Umbilical cord (tissue), 2 donors: Measurements from ENCODE around the gene RCBTB1. TPM values are rescaled to one million over a fixed set of nuclear protein-coding genes. Genes with fewer than 3 reads are reported as not detected.
"Not testable (repeated sequence)": the region's sequence is repeated elsewhere in the genome, so short reads cannot be mapped to it uniquely, and the experiment has no call there.

Source experiments
- DNase-seq: peaks from one replicate; pipeline ENCODE4 v3.0.0-alpha.2; 2015; ENCODE audit warnings: low spot score
- total RNA-seq: library from RNA; depleted of rRNA; stranded (reverse); fragments of >200 nt; gene quantifications from one replicate; pipeline ENCODE4 v1.2.3, GENCODE V29; 2014; ENCODE audit warnings: low replicate concordance; ENCODE audit not compliant: insufficient read depth

RCBTB1 gene
- total RNA-seq = 6.7 TPM

DNA sequence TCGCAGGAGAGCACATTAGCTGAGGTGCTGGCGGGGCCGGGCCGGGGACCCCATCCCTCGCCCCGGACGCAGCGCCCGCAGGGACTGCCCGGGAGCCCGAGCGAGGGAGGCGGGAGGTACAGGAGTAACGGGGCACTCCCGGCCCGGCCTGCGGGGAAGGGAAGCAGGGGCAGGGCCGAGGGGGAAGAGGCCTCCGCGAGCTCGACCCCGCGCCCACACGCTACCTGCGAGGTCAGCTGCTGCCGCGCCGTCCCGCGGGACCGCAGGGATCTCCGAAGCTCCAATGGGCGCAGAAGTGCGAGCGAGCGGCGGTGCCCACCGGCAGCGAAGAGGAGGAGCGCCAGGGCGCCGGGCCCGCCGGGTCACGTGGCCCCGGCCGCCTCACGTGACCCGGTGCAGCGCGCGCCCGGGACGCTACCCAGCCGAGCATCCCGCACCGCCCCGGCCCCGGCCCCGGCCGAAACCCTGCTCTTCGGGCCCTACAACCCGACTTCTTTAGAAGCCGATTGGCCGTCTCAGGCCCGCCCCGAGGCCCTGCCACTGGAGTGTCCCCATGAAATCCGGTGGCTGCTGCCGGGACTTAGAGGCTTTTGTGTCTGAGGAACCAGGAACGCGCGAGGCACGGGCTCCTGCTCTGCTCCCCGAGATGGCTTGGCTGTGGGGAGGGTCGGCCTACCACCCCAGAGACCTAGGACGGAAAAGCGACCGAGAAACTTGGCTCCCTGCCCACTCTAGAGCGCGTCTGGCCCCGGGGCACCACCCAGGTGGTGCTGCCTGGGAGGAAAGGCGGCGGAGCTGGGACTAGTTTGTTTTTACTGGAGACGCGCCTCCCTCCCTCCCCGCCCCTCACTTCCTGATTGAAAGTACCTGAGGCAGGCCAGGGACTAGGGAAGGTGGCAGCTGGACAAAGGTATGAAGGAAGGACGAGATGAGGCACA is at the start of gene RCBTB1:
Gene RCBTB1, minus strand, starts transcription at position 339 of the 938 bp plus-strand sequence. CDS start 18,279 bp downstream, outside the sequence.
- DNase-seq = peak; percentile 75

DNA sequence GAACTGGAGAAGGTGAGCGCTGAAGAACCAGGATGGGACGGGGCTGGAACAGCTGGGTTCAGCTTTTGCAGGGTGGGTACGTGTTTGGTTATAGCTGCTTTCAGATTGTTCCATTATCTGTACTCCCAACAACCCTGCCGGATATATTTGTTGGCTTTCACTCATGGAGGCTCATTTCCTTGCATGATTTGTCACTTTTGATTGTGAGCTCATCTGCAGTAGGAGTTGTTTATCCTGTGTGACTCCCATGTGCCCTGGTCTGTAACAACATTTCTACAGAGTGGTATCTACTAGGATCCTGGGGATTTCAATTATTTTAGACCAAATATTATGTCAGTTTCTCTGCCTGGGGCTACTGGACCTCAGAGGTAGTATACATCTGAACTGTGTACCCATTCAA is 48.4 kb upstream of the RCBTB1 start:
- DNase-seq = no peak

DNA sequence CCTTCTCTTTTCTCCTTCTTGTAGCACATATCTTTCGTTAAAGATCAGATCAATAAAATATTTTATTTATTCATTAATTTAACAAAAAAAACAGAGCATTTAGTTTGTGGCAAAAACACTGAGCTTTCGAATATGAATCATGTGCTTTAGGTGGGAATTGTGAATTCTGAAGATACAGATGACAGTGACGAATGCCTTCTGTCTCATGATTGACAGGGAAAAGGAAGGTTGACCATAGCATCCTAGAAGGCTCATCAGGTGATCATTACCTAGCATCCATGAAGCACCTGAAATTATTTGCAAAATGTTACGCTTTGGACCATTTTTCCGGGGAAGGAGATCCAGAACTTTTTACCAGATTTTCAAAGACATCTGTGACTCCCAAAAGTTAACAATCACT is 46.8 kb upstream of the RCBTB1 start:
- no peak for DNase-seq

DNA sequence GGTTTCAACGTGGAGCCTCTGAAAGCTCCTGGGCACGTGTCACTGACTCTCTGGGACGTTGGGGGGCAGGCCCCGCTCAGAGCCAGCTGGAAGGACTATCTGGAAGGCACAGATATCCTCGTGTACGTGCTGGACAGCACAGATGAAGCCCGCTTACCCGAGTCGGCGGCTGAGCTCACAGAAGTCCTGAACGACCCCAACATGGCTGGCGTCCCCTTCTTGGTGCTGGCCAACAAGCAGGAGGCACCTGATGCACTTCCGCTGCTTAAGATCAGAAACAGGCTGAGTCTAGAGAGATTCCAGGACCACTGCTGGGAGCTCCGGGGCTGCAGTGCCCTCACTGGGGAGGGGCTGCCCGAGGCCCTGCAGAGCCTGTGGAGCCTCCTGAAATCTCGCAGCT is 45.2 kb upstream of the RCBTB1 start:
- DNase-seq = no peak

DNA sequence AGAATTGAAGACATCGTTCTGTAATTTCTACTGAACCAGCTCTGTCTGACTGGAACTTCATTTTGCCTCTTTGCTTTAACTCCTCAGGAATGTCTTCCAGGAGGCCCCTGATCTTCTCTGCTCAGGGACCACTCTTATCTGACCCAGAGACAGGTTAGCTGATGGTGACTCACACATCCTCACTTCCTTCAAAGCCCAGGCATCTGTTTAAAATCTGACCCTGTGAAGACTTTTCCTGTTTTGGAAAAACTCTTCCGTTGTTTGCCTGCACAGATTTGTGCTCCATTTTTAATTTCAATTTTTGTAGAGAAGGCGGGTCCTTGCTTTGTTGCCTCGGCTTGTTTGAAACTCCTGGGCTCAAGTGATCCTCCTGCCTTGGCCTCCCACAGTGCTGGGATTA is 44.6 kb upstream of the RCBTB1 start:
- DNase-seq = no peak

DNA sequence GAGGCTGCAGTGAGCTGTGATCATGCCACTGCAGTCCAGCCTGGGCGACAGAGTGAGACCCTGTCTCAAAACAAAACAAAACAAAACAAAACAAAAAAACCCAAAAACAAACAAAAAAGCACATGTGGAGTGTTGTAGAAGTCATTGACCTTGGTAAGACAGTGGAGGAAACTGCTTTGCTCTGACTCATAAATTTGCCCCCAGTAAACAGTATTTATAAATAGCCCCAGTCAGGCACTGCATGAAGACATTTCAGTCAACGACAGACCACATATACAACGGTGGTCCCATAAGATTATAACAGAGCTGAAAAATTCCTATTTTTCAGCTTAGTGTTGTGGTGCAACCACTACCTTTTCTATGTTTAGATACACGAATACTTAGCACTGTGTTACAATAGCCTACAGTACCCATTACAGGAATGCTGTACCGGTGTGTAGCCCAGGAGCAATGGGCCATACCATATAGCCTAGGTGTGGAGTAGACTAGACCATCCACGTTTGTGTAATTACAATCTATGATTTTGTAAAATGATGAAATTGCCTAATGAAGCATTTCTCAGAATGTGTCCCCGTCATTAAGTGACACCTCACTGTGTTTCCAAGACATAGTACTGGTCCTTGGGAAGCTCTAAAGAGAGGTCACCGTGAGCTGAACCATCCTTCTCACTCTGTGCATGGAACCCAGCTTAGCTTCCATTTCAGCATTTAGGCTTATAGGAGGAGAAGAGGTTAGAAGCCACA is 44.0 kb upstream of the RCBTB1 start:
- DNase-seq = no peak

DNA sequence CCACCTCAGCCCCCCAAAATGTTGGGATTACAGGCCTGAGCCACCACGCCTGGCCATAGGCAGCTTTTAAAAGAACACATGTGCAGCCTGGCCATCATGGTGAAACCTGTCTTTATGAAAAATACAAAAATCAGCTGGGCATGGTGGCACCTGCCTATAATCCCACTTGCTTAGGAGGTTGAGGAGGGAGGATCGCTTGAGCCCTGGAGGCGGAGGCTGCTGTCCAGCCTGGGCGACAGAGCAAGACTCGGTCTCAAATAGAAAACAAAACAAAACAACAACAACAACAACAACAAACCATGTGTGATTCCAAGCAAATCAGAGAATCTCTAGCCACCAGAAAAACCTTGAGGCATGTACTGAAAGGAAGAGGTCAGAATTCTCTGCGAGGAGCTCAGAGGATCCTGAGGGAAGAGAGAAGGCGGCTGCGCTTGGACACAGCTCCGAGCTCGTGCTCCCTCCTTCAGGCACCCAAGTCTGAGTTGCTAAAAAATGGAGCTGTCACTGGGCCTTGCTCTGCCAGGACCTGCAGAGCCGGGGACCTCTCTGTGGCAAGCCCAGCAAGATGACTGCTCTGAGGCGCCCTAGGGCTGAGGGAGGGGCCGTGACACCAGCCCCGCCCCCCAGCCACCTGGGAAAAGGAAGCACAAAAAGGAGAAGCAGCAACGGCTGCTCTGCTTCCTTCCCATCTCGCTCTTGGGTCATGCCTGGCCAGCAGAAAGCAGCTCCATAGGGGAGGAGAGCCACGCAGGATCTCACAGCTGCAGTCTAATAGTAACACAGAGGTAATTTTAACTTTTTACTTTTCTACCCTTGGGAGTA is 42.7 kb upstream of the RCBTB1 start, which contains the start of gene ARL11:
Gene ARL11, plus strand, starts transcription at position 677 of the 822 bp plus-strand sequence. CDS start 1,941 bp downstream, outside the sequence.
- peak; percentile 50 for DNase-seq

DNA sequence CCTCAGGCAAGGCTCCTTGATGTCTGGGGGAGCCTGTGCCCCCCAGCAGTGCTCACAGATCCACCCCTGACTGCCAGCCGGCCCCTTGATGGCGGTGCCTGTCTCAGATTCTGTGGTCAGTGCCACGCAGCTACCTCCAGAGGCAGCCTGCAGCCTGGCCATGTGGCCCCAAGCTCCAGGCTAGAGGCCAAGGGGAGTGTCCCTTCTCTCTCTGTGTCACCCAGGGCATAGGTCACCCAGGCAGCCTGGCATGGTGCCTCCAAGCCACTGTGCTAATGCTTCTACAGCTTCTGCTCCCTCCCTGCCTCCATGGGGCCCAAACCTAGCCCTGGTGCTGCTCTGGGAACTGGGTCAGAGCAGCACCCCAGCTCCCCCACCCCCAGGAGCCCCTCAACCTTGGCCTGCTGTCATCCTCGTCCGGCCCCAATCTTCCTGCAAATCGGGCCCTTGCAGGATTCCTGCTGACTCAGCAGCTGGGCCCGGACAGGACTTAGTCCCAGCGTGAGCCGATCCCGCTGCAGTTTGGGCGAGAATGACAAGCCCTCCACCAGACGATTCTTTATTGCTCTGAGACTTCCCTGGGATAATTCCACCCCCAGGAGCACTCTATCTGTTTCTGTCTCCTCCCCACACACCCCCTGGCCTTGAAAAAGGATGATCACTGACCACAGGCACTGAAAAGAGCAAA is 40.2 kb upstream of the RCBTB1 start:
- DNase-seq = peak; percentile 63

DNA sequence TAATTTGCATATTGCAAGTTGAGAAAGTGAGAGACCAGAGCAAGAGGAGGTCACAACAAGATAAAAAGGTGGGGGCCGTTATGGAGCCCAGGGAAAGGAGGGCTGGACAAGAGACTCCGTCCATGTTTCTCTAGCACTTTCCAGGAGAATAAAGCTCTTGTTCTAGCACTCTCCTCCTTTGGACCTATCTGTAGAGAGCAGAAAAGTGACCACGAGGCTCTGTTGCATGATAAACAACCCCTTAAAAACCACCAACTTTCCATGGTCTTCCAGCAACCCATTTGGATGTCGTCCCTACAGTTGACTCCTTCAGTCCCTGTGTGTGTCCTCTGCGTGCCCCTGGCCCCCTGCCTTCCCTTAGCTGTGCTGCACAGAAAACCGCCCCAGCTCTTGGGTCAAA is 38.9 kb upstream of the RCBTB1 start:
- DNase-seq = no peak

DNA sequence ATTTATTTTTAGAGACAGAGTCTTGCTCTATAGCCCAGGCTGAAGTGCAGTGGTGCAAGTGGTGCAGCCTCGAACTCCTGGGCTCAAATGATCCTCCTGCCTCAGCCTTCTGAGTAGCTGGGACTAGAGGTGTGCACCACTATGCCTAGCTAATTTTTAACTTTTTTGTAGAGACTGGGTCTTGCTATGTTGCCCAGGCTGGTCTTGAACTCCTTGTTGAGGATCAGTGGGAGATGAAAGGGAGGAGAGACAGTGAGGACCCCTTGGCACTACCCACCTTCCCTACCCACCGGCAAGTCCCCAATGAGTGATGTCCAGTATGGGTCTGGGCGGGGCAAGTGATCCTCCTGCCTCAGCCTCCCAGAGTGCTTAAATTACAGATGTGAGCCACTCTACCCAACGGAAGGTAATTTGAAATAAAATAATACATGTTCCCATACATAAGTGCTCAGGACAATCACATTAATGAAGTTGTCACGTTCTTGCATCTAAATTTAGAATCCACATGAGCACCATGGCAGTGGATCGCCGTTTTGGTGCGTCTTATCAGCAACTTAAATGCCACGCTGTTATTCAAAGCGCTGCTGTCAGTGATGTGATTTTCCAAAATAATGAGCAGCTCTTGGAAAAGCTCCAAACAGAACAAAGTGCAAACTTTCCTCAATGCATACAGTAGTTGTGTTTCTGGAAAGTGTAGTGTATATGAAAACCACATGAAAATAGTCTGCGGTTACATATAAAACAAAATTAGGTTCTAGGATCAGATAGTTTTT is 37.0 kb upstream of the RCBTB1 start:
- DNase-seq = no peak

DNA sequence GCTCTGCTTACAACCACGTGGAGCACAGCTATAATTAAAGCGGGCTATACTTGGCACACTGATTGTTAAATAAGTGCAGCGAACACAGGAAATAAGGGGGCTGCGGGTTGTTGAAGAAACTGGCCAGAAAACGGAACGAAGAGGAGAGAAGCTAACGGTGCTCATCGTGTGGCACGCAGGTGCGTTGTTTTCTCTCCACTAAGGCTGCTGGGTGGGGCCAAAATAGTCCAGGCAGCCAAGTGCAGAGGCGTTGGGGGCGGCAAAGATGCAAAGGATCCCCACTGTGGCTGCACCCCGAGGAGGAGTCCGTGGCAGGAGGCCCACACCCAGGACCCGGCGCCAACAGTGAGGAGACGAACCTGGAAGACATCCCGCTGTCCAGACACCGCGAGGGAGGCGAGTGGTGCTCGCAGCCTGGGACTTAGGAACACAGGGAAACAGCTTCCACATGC is 34.8 kb upstream of the RCBTB1 start:
- DNase-seq = no peak

DNA sequence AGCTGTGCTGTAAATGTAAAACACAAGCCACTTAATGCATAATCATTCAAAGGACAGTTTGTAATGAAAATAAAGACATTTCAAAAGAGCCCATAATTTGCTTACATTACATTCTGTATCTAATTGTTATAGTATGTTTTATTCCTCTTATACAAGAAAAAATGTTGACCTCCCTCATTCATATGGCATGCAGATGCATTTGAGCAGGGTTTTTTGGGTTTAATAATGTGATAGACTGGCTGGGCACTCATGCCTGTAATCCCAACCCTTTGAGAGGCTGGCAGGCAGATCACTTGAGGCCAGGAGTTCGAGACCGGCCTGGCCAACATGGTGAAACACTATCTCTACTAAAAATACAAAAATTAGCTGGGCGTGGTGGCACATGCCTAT is 31.3 kb upstream of the RCBTB1 start:
- no peak for DNase-seq

DNA sequence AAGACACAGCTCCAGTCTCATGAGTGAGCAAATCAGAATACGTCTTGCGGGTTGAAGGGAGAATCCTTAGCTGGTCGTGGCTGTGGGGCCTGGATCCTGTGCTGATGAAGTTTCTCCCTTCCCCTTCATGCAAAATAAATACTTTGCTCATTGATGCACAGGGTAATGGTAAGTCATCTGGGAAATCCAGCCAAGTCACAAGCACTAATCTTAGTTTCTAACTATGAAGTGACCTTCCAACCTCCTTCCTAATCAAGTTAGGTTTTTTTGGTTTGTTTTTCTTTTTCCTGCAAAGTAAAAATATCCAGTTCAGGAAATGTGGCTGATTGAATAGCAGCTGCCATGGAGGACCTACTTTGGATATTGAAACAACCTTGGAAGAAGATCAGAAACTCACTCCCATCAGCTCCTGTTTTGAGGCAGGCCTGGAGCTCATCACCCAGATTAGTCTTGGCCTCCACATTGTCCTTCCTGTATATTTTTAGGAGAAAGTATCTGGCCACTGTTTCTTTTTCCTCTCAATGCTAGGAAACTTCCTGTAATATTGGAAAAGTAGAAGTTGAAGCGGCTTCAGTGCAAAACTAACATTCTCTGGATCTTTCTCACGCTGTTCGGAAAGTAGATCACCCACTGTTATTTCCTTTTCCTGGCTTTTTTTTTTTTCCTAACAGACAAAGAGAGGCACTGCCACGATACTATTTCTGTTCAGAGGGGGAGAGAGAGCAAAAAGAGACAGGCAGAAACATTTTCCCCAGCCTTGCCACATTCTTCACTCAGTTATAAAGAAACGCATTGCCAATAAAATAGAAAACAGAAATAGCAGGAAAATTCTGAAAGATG is 30.7 kb upstream of the RCBTB1 start:
- peak; percentile 51 for DNase-seq

DNA sequence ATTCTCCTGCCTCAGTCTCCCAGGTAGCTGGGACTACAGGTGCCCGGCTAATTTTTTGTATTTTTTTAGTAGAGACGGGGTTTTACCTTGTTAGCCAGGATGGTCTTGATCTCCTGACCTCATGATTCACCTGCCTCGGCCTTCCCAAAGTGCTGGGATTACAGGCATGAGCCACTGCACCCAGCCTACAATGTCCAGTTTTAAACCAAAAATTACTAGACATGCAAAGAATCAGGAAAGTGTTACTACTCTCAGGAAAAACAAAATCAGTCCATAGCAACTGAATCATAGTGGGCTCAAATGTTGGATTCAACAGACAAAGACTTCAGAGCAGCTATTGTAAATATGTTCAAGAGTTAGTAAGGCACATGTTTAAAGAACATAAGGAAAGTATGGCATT is 26.7 kb upstream of the RCBTB1 start:
- DNase-seq = not testable (repeated sequence)

DNA sequence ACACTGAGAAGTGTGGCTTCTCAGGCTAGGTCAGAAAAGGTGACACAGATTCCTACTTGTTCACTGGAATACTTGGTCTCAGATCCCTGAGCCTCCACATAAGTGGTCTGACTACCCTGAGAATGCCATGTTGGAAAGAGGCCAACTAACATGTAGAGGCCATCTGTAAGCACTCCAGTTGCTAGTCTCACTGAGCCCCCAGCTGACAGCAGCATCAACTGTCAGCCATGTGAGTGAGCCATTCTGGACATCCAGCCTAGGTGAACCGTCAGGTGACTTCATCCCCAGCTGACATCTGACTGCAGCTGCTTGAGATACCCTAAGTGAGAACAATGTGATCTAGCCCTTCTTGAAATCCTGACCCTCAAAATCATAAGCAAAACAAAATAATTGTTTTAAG is 24.8 kb upstream of the RCBTB1 start:
- no peak for DNase-seq

DNA sequence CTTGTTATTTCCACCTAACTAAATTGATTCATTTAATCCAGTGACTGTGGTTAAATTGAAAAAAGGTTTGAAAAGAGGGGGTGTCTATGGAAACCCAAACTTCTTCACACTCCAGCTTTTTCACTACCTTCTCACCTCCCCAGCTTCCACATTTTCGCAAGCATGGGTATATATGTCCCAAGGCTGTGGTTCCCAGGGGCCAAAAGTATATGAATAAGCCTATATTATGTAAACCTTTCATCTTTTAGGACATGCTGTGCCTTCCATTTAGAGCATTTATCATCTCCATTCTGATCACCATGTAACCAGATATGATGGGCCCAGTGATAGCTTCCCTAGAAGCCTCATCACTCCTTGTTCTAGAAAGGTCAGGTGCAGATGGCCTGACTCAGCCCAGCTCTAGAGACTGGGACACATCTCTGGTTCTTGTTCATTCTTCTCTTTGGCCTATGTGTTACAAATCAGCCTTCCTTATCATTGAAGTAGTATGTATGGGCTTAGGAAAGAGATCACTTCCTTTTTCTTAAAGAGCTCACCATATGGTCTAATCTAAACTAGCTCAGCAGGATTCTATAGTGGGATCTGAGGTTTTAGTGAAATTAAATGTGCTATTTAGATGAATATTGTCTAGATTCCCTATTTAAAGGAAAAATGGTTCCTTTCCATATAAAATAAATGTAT is 23.4 kb upstream of the RCBTB1 start:
- no peak for DNase-seq

DNA sequence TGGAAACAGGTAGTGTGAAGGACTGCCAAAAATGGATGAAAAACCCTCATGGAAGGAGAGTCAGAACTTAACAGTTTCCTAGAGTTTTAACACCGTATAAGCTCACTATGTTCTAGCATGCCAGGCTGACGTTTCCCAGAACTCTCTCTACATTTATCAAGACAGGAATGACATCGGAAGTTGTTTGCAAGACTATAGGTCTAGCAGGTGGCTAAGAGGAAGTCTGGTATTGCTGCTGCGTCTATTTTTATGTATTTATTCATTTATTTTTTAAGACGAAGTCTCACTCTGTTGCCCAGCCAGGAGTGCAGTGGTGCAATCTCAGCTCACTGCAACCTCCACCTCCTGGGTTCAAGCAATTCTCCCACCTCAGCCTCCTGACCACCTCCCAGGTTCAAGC is 22.4 kb upstream of the RCBTB1 start:
- no peak for DNase-seq

DNA sequence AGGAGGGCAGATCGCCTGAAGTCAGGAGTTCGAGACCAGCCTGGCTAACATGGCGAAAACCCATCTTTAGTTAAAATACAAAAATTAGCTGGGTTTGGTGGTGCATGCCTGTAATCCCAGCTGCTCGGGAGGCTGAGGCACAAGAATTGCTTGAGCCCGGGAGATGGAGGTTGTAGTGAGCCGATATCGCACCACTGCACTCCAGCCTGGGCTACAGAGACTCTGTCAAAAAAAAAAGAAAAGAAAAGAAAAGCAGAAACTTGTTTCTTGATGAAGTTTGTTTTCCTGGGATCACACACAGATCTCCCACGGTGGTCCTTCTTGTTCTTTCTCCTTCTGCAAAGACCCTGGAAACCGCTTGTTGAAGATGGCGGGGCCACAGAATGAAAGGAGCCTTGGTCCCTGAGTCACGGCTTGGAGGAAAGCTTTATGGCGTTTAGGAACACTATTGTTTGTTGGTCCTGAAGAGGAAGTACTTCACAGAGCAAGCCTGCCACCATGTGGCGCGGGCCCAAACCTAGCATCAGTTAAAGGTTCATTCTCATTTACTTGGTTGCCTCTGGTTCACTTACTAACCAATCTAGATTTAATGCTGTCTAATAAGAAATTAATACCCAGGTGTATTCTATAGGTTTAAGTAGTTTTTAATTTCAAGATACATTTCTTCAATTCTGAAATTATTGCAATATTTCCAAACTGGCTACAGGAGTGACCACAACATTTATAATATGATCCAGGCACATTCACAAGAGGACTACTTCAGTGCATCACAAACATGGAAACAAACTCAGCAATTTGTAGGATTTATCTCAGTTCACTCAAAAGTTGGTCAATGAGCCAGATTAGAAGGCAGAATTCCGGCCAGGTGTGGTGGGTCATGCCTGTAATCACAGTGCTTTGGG is 21.6 kb upstream of the RCBTB1 start:
- peak; percentile 89 for DNase-seq
